ENCODE results near the gene TTLL9.
A peak's percentile ranks its signal among the peaks of the same experiment; 100 is the strongest.

Gene TTLL9

GRCh38 chr20:31857861-31858759, 12.3 kb upstream of the TTLL9 start:
- no peak for DNase-seq

DNA sequence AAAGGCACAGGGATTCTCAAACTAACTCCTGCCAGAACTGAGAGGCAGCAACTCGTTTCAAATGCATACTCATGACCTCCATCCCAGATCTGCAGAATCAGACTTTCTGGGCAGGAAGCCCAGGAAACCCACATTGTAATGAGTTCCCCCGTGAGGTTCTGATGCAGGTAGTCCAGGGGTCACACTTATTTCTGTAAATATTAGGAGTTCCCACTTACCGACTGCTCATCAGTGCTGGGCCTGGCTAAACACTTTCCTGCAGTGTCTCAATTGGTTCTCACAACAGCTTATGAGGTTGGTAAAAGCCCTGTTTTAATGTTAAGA, 11.7 kb upstream of the TTLL9 start:
- no peak for DNase-seq

DNA sequence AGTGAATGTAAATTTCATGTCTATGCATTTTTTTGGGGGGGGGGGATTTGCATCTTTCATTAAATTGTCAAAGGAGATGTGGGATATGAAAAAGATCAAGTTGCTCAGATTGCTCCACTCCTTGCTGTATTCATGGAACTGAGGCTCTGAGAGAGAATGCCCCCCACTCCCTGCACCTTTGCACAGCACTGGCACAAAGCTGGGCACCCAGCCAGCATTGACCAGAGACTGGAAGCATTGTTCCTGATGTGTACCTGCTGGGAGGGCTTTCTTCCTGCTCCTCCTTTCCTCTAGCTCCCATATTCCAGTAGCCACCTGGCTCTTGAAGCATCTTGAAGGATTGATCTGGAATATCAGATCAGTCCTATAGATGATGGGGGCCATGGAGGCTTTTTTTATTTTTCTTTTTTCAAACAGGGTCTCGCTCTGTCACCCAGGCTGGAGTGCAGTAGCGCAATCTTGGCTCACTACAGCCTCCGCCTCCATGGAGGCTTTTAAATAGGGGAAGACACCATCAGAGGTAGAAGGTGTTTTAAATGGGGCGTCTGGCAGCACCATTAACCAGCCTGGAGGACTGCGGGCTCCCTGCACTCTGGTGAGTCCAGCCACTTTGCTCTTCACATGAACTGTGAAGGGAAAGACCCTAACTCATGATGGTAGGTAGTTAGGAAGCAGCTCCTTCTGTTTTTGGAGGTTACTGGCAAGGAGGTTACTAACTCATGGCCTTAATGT, 11.0 kb upstream of the TTLL9 start:
- no peak for DNase-seq

GRCh38 chr20:31859998-31860380, 10.4 kb upstream of the TTLL9 start:
- no peak for DNase-seq

- DNase-seq, result no peak
These were observed 9.9 kb upstream of the TTLL9 start for GRCh38 chr20:31860390-31861134.

DNA sequence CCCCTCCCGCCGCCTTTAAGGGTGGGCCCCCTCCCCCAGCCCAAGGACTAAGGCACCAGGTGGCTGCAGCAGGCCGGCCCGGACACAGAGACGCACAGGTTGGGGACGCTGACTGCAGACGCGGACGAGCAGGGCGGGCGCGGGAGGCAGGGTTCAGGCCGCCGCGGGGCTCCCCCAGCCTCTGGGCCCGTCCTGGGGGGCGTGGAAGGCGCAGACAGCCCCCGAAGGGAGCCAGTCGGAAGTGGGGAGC, 9.4 kb upstream of the TTLL9 start:
- DNase-seq, result no peak

GRCh38 chr20:31861385-31862156, 8.9 kb upstream of the TTLL9 start:
- DNase-seq, result peak in 37 of 56 donors; percentile 8 to 78 (median 42)

DNA sequence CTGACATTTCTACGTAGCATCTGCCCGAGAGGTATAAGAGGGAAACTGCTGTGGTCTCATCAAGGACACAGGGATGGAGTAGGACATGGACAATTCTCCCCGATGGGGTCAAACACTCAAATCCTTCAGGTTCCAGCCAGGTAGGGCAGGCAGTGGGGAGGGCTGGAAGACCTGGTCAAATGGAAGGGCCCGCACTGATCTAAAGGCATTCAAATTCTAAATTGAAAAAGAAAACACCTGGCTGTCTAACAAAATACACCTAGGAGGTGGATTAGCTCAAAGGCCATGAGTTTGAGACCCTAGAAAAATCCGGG, 8.3 kb upstream of the TTLL9 start:
- no peak for DNase-seq

- no peak for DNase-seq
These were observed 7.9 kb upstream of the TTLL9 start for GRCh38 chr20:31862506-31862905.

GRCh38 chr20:31863296-31864085, 6.9 kb upstream of the TTLL9 start:
- DNase-seq, result no peak

DNA sequence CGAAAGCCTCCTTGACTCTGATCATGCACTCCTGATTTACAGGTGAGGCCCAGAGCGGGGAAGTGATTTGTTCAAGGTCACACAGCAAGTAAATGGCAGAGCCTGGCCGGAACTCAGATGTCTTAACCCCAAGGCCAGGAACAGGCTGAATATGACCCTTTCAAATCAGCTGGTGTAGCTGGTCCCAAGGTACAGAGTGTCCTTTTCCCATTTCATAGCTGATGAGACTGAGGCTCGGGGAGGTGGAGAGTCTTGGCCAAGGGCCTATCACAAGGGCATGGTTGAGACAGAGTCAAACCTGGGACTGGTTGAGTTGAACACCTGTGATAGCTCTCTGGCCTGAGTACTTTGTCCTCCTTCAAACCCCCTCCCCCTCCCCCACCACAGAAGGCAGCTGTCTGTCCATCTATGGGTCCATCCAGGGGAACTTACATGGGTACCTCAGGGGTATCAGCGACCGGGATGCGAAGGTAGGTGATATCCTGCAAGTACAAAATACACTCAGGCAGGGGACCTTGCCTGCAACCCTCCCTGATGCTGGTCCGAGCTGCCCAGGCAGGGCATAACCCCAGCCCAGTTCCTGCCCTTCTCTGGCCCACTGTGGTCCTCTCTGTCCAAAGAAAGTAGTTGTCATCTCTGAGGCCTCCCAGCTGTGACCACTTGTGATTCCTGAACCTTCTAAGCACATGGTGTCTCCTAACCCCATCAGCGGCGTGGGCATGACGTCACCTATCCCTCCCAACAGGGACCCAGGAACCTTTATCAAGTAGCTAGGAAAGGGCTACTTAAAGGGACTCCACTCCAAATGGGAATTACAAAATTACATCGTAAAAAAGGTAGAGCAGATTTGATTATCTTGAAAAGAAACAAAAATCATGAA, 5.7 kb upstream of the TTLL9 start:
- DNase-seq, result no peak

DNA sequence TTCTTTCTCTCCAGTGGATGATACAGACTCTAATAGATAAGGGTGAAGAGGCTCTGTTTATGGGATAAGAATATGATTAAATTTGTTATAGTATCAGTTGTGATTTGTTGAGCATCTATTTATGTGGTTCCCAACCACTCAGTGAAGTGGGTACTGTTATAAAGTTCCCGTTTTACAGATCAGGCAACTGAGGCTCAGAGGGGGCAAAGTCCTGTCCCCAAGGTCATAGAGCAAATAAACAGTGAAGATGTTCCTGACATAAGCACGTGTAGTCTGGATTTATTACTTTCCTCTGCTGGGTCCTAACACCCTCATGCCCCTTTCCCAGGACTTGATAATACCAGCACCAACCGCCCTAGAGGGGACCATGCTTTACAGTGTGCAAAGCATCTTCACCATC, 4.2 kb upstream of the TTLL9 start:
- no peak for DNase-seq

DNA sequence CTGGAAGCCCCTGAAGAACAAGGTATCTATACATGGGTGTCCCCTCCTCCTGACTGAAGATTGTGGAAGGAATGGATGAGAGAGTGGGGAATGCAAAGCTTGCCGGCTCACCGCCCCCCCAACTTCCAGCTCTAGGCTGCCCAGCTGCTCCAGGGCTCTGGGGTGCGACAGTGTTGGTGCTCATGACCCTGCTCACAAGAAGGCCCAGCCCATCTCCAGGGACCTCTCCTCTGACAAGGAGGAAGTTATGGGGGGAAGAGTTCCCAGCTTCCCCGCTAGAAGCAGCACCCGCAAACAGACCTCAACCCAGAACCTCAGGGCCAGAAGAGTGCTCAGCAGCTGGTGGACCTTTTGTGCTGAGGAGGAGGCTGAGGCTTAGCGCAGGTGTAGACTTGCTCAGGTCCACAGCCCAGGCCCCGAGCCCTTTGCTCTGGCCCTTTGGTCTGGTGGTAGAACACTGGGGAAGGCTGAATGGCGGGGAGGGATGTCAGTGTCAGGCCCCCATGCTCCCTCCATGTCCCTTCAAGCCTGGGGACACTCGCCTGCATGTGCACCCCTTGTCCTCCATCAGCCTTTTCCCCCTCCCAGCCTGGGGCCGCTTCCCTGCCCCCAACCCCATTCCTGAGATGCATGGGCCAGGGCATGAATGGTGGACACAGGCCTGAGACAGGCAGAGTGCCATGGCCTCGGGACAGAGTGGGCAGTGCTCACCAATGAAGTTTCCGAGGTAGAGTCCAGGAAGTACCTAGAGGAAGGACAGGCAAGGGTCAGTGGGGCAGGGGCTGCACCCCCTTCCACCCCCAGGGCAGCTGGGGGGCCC, 1.4 kb upstream of the TTLL9 start:
- DNase-seq, result no peak

- DNase-seq, result peak in 1 of 56 donors; percentile 34
These were observed 827 bp upstream of the TTLL9 start for GRCh38 chr20:31869673-31869941.

DNA sequence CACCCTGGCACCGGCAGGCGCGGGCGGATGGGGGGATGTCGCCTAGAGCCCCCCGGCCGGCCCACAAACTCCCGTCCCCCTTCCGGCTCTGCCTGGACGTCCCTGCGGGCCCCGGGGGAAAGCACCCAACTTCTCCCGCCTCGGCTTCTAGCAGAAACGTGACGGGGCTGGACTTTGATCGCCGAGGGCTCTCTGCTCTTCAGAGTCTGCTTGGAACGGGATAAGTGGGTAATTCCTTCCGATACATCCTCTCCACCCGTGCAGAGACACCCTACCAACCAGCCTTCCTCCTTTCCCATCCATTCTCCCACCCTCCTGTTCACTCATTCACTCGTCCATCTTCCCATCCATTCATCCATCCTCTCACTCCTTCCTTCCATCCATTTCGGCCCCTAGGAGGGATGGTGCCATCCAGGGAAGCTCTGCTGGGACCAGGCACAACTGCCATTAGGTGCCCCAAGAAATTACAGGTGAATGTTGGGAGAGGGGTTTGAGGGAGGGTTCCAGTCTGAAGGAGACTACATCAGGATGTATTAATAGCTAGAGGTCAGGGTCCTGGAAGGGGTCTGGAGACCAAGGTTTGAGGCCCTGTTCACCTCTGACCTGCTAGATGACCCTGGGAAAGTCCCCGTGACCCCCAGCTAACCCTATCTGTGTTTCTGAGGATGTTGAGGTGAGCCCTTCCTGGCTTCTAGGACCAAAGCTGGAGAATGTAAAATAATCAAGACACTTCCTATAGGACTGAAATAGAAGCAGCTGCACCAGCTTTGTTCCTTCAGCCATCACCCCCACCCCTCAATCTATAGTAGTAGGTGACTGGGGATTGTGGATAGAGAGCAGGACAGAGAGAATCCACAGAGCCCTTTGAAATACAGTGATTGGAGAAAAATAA, 538 bp downstream of the TTLL9 start:
- DNase-seq, result peak in 2 of 56 donors; percentile 58 to 80

DNA sequence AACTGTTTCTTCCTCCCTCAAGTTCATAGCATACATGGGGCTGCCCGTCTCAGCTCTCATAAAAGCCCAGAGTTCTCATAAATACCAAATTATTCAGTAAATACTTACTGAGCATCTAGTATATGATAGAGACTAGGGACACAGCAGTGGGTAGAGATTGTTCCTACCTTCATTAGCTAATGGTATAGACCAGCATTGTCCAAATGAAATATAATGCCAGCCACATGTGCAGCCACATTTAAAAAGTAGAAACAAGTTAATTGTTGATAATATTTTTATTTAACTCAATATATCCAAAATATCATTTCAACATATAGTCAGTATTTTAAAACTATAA, 1.2 kb downstream of the TTLL9 start:
- no peak for DNase-seq

GRCh38 chr20:31872406-31872805, 2.0 kb downstream of the TTLL9 start:
- DNase-seq, result no peak

DNA sequence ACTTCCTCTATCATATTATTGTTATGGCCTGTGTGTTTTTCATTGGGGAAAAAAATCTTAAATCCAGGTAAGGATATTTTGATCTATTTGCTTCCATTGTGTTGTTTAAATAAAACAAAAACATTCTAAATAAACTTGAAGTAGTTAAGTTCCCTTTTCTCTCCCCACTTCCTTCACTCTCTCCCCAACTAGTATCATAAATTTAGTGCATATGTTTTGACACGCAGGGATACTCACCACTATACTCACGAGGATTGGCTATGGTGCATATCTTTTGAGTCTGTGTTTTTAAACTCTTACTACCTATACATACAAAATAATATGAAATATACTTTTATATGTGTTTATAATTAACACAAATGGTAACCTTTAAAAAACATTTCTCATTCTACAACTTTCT, 5.2 kb downstream of the TTLL9 start:
- no peak for DNase-seq
